ENCODE measurements around the gene RBM47. TPM values are rescaled to one million over a fixed set of nuclear protein-coding genes. Genes with fewer than 3 reads are reported as not detected.

Gene RBM47
- total RNA-seq, 1 experiment from 2014 or later, result 0.28 TPM

DNA sequence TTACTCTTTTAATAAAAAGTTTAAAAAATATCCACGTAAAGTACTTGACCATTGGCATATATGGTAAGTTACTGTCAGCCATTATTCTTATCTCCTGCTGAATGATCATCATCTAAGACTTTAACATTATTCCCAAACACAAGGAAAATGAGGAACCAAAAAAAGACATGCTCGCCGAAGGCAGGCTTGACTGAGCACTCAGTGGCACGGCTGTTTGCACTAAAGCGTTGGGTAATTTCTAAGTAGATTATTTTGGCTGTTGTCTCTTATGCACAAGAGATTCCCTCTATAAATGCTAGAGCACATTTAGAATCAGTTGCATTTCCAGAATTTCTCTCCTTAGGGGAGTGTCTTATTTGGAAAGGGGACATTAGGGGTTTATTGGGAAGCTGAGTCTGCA lies 211.7 kb downstream of the RBM47 start:
- intact Hi-C loops (cut with micrococcal nuclease; ENCODE audit: unreplicated experiment), result no loop called here
- TF ChIP-seq EZH2 (IDR thresholded peaks at IDR 0.05; ENCODE audit: borderline replicate concordance, low read depth, low read length, poor library complexity, severe bottlenecking), result no peak
- TF ChIP-seq, protein P1, sequence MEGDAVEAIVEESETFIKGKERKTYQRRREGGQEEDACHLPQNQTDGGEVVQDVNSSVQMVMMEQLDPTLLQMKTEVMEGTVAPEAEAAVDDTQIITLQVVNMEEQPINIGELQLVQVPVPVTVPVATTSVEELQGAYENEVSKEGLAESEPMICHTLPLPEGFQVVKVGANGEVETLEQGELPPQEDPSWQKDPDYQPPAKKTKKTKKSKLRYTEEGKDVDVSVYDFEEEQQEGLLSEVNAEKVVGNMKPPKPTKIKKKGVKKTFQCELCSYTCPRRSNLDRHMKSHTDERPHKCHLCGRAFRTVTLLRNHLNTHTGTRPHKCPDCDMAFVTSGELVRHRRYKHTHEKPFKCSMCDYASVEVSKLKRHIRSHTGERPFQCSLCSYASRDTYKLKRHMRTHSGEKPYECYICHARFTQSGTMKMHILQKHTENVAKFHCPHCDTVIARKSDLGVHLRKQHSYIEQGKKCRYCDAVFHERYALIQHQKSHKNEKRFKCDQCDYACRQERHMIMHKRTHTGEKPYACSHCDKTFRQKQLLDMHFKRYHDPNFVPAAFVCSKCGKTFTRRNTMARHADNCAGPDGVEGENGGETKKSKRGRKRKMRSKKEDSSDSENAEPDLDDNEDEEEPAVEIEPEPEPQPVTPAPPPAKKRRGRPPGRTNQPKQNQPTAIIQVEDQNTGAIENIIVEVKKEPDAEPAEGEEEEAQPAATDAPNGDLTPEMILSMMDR (conservative IDR thresholded peaks at IDR 0.05; ENCODE audit: low read depth, low read length), result no peak
- no peaks in the 10 kb centered on the region for H3K36me3 ChIP-seq (ENCODE audit: insufficient read depth, low read length, poor library complexity, severe bottlenecking)
- no peaks in the 10 kb centered on the region for H3K4me1 ChIP-seq (ENCODE audit: insufficient read depth, low read length, poor library complexity, severe bottlenecking)
- BruUV-seq (replicated peaks), result no TSS peak
- ChIA-PET POLR2A (ENCODE audit: low non-redundant PET) (no interaction called here), CTCF (no interaction called here)
- no peaks in the 10 kb centered on the region for H3K27me3 ChIP-seq (replicated peaks; ENCODE audit: insufficient read depth, low read depth, low read length, poor library complexity)
- H3K27ac ChIP-seq (ENCODE audit: low read depth, low read length, poor library complexity, severe bottlenecking), result no peak overlapping the region
- DNase-seq (ENCODE audit: low spot score), result no peak
- H3K9me3 ChIP-seq (ENCODE audit: low read depth, low read length, poor library complexity, severe bottlenecking), result no peaks in the 10 kb centered on the region
- no peak overlapping the region for H3K4me3 ChIP-seq (ENCODE audit: low read depth, low read length, poor library complexity, severe bottlenecking)

DNA sequence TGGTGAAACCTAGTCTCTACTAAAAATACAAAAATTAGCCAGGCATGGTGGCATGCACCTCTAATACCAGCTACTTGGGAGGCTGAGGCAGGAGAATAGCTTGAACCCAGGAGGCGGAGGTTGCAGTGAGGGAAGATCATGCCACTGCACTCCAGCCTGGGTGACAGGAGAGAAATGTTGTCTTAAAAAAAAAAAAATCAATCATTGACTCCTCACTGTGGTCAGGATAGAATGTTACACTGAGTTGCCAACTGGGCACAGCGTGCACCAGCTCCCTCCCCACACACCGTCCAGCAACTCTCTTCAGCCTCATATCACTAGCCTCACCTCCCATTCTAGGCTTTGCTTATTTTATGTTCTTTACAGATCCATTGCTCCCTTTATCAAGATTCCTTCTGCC lies 215.0 kb downstream of the RBM47 start:
- intact Hi-C loops (cut with micrococcal nuclease; ENCODE audit: unreplicated experiment), result no loop called here
- no peaks in the 10 kb centered on the region for H3K9me3 ChIP-seq (ENCODE audit: low read depth, low read length, poor library complexity, severe bottlenecking)
- TF ChIP-seq, protein P1 (conservative IDR thresholded peaks at IDR 0.05; ENCODE audit: low read depth, low read length), result no peak
- no peaks in the 10 kb centered on the region for H3K36me3 ChIP-seq (ENCODE audit: insufficient read depth, low read length, poor library complexity, severe bottlenecking)
- ChIA-PET POLR2A (ENCODE audit: low non-redundant PET) (no interaction called here), CTCF (no interaction called here)
- no peak overlapping the region for H3K27ac ChIP-seq (ENCODE audit: low read depth, low read length, poor library complexity, severe bottlenecking)
- BruUV-seq (replicated peaks), result no TSS peak
- H3K27me3 ChIP-seq (replicated peaks; ENCODE audit: insufficient read depth, low read depth, low read length, poor library complexity), result no peaks in the 10 kb centered on the region
- no peak for DNase-seq (ENCODE audit: low spot score)
- no peaks in the 10 kb centered on the region for H3K4me1 ChIP-seq (ENCODE audit: insufficient read depth, low read length, poor library complexity, severe bottlenecking)
- no peak overlapping the region for H3K4me3 ChIP-seq (ENCODE audit: low read depth, low read length, poor library complexity, severe bottlenecking)

DNA sequence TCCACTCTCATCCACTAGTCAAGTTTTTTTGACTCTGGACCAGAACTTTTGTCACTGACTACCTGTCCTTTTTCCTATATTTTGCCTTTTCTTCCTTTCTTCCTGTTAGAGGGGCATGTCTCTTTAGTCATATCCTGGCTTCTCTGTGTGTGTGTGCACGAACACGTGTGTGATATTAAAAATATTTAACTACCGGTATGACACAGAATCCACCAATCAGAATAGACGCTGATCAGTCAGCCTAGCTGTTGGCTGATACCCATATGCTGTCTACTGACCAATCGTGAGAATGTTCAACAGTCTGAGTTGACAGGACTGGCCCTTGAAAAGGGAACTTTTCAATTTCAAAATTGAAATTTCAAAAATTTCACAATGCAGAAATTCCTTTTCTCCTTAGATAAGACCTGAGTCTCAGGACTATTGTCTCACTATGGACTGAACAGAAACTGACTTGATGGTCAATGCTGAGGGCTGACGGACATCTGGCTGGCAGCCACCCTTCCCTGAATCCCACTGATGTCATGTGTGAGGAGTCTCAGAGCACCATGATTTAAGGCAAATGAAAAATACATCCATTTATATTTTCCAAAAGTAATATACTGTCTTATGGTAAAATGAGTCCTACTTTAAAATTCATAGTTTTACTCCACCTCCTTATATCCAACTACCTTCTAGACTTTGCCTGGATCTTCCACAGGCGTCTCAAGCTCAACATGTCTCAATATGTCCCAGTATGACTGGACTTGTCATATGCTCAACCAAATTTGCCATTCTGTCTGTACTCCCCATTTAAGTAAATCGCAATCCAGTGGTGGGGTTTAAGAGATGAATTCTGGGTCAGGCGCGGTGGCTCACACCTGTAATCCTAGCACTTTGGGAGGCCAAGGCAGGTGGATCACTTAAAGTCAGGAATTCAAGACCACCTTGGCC lies 216.5 kb downstream of the RBM47 start:
- no peak for TF ChIP-seq EZH2 (IDR thresholded peaks at IDR 0.05; ENCODE audit: borderline replicate concordance, low read depth, low read length, poor library complexity, severe bottlenecking)
- TF ChIP-seq, protein P1 (conservative IDR thresholded peaks at IDR 0.05; ENCODE audit: low read depth, low read length), result no peak
- Histone ChIP-seq H3K27ac (ENCODE audit: low read depth, low read length, poor library complexity, severe bottlenecking) (no peak overlapping the region), H3K4me1 (ENCODE audit: insufficient read depth, low read length, poor library complexity, severe bottlenecking) (no peaks in the 10 kb centered on the region), H3K27me3 (replicated peaks; ENCODE audit: insufficient read depth, low read depth, low read length, poor library complexity) (no peaks in the 10 kb centered on the region), H3K4me3 (ENCODE audit: low read depth, low read length, poor library complexity, severe bottlenecking) (no peak overlapping the region), H3K36me3 (ENCODE audit: insufficient read depth, low read length, poor library complexity, severe bottlenecking) (no peaks in the 10 kb centered on the region), H3K9me3 (ENCODE audit: low read depth, low read length, poor library complexity, severe bottlenecking) (no peaks in the 10 kb centered on the region)
- BruUV-seq (replicated peaks), result no TSS peak
- ChIA-PET CTCF (no interaction called here), POLR2A (ENCODE audit: low non-redundant PET) (no interaction called here)
- DNase-seq (ENCODE audit: low spot score), result no peak
- intact Hi-C loops (cut with micrococcal nuclease; ENCODE audit: unreplicated experiment), result no loop called here
